ENCODE results near the gene CPVL. TPM values are rescaled to one million over a fixed set of nuclear protein-coding genes. Genes with fewer than 3 reads are reported as not detected.

CPVL gene
- 0.98 and 2.6 TPM in 2 replicates for total RNA-seq

DNA sequence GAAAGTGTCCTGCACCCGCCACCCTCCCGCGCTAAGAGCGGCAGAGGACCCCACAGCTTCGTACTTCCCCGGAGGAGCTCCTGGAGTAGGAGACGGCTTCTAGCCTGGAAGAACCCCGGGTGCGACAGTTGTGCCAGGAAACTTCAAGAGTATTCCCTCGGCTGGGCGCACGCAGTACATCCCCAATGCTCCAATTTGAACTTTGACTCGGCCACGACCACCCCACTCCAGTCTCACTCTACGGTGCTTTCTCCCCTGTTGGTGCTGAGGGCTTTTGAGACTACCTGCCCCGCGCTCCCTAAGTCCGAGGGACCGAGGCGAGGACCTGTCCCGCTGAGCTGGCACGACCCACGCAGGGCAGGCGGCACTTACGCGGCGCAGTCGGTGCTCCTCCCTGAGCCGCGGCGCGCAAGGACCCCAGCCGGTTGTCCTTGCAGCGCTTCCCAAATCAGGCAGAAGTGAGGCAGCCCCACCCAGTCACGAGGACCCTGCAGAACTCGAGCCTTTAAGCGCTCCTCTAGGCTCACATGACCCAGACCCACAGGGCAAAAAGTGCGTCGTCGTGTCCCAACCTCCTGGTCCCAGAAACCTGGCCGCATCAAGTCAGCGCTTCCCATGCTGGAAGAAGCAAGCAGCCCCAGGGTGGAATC is at the start of gene CPVL:
TSS of gene CPVL (minus strand) at position 481 of the 650 bp plus-strand sequence. CDS start 25,476 bp downstream, outside the sequence.

DNA sequence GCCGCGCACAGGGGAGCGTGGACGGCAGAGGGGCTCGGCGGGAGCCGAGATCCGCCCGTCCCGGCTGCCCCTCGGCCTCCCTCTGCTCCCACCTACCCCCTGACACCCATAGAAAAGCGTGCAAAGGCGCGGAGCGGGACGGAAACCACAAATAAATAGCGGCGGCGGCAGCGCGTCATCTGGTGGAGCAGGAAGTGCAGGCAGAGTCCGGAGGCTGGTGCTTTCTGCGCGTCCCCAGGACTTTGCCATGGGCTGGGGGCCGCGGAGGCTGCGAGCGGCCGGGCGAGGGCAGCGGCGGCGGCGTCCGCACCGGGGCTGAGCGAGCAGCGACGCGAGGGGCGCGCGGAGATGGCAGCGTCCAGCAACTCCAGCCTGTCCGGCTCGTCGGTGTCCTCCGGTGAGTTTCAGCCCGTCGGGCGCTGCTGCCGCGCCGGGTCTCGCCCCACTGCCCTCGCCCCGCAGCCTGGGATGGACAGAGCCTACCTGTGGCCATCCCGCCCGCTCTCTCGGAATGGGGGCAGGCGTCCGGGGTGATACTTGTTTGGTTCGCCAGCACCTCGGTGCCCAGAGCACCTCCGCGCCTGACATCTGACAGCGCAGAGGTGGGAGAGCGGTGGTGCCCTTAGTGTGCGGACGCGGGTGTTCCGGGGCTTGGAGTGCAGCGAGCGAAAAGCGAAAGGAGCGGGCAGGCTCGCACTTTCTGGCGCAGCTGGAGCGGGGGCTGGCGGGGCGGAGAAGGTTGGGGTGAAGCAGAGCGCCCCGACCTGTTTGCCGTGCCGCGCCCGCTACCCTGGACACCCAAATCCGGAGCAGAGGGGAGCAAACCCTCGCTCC is 48.5 kb upstream of the CPVL start, which contains the start of gene CHN2:
TSS of gene CHN2 (plus strand) at position 182 of the 834 bp plus-strand sequence.

DNA sequence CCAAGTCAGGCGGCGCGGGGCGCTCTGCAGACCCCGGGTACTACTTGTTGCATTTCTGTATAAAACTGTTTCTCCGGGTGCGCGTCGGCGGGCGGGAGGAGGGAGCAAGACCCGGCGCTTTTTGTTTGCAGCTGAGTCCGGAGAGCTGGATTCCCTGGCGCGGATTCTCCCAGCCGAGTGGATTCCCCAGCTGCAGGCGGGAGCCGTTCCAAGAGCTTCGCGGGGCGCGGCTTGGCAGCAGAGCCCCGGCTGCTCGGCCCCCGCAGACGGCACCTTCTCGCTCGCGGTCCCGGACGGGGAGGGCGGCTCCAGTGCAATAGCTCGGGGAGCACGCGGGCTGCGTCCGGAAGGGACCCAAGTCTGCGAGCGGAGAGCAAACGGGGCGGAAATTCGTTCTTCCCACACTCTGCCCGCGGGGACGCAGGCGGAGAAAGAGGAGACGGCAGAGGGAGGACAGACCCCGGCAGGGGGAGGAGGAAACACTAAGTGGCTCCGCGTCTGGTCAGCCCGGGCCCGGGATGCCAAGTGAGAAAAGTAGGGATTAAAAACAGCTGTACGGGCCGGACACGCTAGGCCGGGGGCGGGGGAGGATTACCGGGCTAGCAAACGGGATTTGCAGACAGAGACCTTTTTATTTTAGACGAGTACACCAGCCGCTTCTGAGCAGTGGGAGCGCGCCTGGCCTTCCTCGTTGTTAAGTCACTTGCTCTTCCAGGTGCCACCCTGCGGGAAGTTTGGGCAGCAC is 187.9 kb downstream of the CPVL start, which contains the start of gene TRIL:
TSS of gene TRIL (minus strand) at position 96 of the 745 bp plus-strand sequence. CDS start 284 bp downstream, outside the sequence.

Other genes with a start within 250 kb of the CPVL start
- gene TRIL, start 188.2 kb downstream of the CPVL start, total RNA-seq, result 0.20 and 0.73 TPM in 2 replicates
- under 0.01 and 0.78 TPM in 2 replicates for gene CHN2, start 48.2 kb upstream of the CPVL start, total RNA-seq